PFSK-1 (cell line): ENCODE results near the gene NBEA.

Source experiments
- POLR2AphosphoS5 ChIP-seq: IDR thresholded peaks from 2 replicates; pipeline ENCODE4 v1.6.1; 2012; ENCODE audit warnings: low read depth, mild to moderate bottlenecking, control low read depth, low read length, moderate library complexity
- REST ChIP-seq, 2 experiments: IDR thresholded peaks; 2 replicates each; pipeline versions ENCODE4 v1.6.1 to v1.8.0; 2011 to 2012; ENCODE audit warnings: low read depth in 2 of 2, low read length in 2 of 2, control low read depth in 1 of 2, inconsistent platforms in 1 of 2, mild to moderate bottlenecking in 1 of 2, moderate library complexity in 1 of 2; ENCODE audit not compliant: insufficient read depth in 1 of 2
- TAF1 ChIP-seq: IDR thresholded peaks from 2 replicates; pipeline ENCODE4 v1.6.1; 2012; ENCODE audit warnings: low read length, control low read depth, borderline replicate concordance; ENCODE audit not compliant: insufficient read depth

- no peak for TF ChIP-seq POLR2AphosphoS5
- TF ChIP-seq REST (IDR thresholded peaks at IDR 0.05; ENCODE audit: insufficient read depth in 1 of 2, low read depth in 2 of 2, low read length in 2 of 2): no peak
- TF ChIP-seq TAF1: no peak
These were observed 256.6 kb downstream of the NBEA start for GRCh38 chr13:35198613-35199200.
